ENCODE results near the gene CPE.

Gene CPE

GRCh38 chr4:165516281-165516833 is 137.5 kb downstream of the CPE start:
- no peak for DNase-seq

- no peak for DNase-seq
Measured at GRCh38 chr4:165517216-165517615, 138.4 kb downstream of the CPE start.

GRCh38 chr4:165518024-165518616 is 139.3 kb downstream of the CPE start:
- no peak for DNase-seq

- no peak for DNase-seq
Measured at GRCh38 chr4:165518686-165519085, 139.9 kb downstream of the CPE start.

- DNase-seq: no peak
Measured at GRCh38 chr4:165519591-165519990, 140.8 kb downstream of the CPE start.

GRCh38 chr4:165520086-165520485 is 141.3 kb downstream of the CPE start:
- no peak for DNase-seq

- no peak for DNase-seq
Measured at GRCh38 chr4:165522050-165522449, 143.2 kb downstream of the CPE start.

- no peak for DNase-seq
Measured at GRCh38 chr4:165524532-165525190, 145.9 kb downstream of the CPE start.

GRCh38 chr4:165532976-165533375 is 154.2 kb downstream of the CPE start:
- no peak for DNase-seq

GRCh38 chr4:165537028-165537648 is 158.3 kb downstream of the CPE start:
- DNase-seq: no peak

- DNase-seq: no peak
Measured at GRCh38 chr4:165539801-165540200, 161.0 kb downstream of the CPE start.

- no peak for DNase-seq
Measured at GRCh38 chr4:165540206-165540830, 161.5 kb downstream of the CPE start.

- DNase-seq: no peak
Measured at GRCh38 chr4:165541851-165542459, 163.1 kb downstream of the CPE start.

GRCh38 chr4:165542476-165542875 is 163.7 kb downstream of the CPE start:
- DNase-seq: no peak
